ENCODE results near the gene MAN1C1. TPM values are rescaled to one million over a fixed set of nuclear protein-coding genes. Genes with fewer than 3 reads are reported as not detected.
"Not testable (repeated sequence)": the region's sequence is repeated elsewhere in the genome, so short reads cannot be mapped to it uniquely, and the experiment has no call there.

The MAN1C1 gene
- total RNA-seq, 1 donor from 2014 or later, result 5.0 TPM

DNA sequence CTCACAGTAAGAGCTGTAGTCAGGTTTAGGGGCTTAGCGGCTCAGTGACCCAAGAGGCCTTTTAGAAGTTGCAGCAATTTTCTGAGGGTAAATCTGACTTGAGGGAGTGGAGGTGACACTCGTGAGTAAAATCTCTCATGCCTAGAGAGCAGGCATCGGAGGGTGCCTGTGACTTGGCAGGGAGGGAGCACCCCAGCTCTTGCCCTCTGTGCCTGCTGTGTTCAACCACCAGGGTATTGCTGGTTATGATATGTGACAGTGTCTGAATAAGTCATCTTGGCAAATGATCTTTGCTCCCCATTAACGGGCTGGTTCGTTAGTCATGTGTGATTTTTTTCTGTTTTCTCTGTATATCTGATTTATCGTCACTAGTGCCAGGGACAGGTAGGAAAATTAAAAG, 5.9 kb downstream of the MAN1C1 start:
- H3K27me3 Mint-ChIP-seq (ENCODE audit: low read depth), result peaks cover 89% of the 10 kb centered on the region
- intact Hi-C loops (cut with micrococcal nuclease), result loop anchor here (5.0 kb wide), 1 partner anchor 75 kb away; no protein-coding TSS in a partner anchor
- no peak overlapping the region for H3K4me3 Mint-ChIP-seq (ENCODE audit: low read depth)
- H3K27ac Mint-ChIP-seq, result no peak overlapping the region
- peaks cover 62% of the 10 kb centered on the region for H3K4me1 Mint-ChIP-seq (ENCODE audit: low read depth)
- no peak for DNase-seq (ENCODE audit: low spot score)
- no peaks in the 10 kb centered on the region for H3K36me3 Mint-ChIP-seq (ENCODE audit: low read depth)
- peaks cover 9% of the 10 kb centered on the region for H3K9me3 Mint-ChIP-seq

DNA sequence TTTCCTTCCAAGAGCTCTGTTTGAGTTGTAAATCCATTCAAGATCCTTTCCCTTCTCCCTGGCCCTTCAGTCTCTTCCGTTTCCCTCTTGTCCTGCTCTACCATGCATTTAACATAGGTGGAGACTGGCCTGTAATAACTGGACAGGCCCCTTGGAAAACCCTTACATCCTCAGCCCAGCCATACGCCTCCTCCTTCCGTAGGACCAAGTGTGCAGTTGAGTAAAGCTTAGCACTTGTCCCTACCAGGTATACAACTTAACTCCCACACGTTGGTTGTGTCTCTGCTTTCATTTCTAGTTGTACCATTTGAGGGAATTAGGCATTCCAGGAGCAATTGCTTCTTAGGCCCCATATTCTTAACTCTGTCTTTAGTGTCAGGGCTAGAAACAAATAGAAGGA, 6.4 kb downstream of the MAN1C1 start:
- H3K27ac Mint-ChIP-seq, result no peak overlapping the region
- peaks cover 90% of the 10 kb centered on the region for H3K27me3 Mint-ChIP-seq (ENCODE audit: low read depth)
- no peak overlapping the region for H3K4me3 Mint-ChIP-seq (ENCODE audit: low read depth)
- DNase-seq (ENCODE audit: low spot score), result no peak
- H3K36me3 Mint-ChIP-seq (ENCODE audit: low read depth), result no peaks in the 10 kb centered on the region
- intact Hi-C loops (cut with micrococcal nuclease), result loop anchor here (1.0 to 5.0 kb wide), 2 partner anchors 9 to 74 kb away; no protein-coding TSS in a partner anchor
- H3K9me3 Mint-ChIP-seq, result peaks cover 9% of the 10 kb centered on the region
- H3K4me1 Mint-ChIP-seq (ENCODE audit: low read depth), result peaks cover 62% of the 10 kb centered on the region

DNA sequence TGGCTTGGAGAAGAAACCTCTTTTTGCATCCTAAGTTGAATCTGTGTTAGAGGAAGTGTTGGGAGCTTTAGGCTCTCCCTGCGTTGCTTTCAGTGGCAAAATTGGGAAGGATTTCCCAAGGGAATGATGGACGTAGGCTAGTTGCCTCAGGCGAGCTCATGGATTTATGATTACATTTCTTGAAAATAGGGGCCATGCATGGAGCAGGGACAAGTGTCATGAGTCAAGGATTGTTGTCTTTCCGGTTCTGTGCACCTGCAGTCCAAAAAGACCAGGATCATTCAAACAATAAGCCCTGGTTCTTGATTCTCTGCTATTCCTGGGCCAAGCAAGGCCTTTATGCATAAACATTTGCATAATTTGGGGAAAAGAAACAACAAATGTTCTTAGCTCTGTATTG, 7.1 kb downstream of the MAN1C1 start:
- Mint-ChIP-seq H3K27me3 (ENCODE audit: low read depth) (peaks cover 86% of the 10 kb centered on the region), H3K9me3 (peaks cover 11% of the 10 kb centered on the region), H3K36me3 (ENCODE audit: low read depth) (no peaks in the 10 kb centered on the region), H3K4me3 (ENCODE audit: low read depth) (no peak overlapping the region), H3K4me1 (ENCODE audit: low read depth) (peaks cover 57% of the 10 kb centered on the region), H3K27ac (no peak overlapping the region)
- DNase-seq (ENCODE audit: low spot score), result no peak
- intact Hi-C loops (cut with micrococcal nuclease), result loop anchor here (1.0 to 5.0 kb wide), 2 partner anchors 9 to 74 kb away; no protein-coding TSS in a partner anchor

DNA sequence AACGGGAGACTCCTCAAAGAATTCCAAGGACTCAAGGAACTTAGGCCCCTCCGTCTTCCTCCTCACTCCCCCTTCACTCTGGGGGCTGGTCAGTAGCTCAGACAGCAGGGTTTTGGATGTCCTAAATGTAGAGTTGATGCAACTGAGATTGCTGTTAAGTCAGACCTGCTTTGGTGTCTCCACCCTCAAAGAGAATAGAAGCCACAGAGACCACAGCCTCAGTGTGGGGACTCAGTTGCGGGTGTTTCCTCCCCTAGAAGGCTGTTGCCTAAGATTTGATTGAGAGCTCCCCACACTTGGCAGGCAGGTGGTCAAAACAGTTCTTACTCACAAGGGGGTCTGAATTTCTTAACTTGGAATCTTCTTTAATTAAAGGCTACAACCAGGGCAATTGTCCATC, 7.6 kb downstream of the MAN1C1 start:
- peaks cover 15% of the 10 kb centered on the region for H3K9me3 Mint-ChIP-seq
- peaks cover 58% of the 10 kb centered on the region for H3K4me1 Mint-ChIP-seq (ENCODE audit: low read depth)
- no peak overlapping the region for H3K27ac Mint-ChIP-seq
- no peaks in the 10 kb centered on the region for H3K36me3 Mint-ChIP-seq (ENCODE audit: low read depth)
- H3K27me3 Mint-ChIP-seq (ENCODE audit: low read depth), result peaks cover 86% of the 10 kb centered on the region
- DNase-seq (ENCODE audit: low spot score), result no peak
- no peak overlapping the region for H3K4me3 Mint-ChIP-seq (ENCODE audit: low read depth)
- intact Hi-C loops (cut with micrococcal nuclease), result loop anchor here (5.0 kb wide), 1 partner anchor 73 kb away; no protein-coding TSS in a partner anchor

DNA sequence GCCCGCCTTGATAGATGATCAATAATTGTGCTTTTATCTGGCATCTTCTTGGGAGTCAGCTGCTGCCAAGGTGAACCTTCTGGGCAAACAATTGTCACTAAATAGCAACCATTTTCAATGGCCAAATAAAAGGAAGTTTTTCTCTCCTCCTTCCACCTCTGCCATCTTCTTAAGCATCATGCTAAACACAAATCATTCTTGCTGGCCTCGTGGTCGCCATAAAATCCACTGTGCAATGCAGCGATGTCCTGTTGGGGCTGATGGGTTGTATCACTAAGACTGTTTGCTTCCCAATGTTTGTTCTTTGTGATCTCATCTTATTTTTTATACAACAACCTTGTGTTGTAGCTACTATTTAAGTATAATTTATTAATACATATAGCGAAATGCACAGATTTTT, 8.0 kb downstream of the MAN1C1 start:
- no peak overlapping the region for H3K4me3 Mint-ChIP-seq (ENCODE audit: low read depth)
- H3K9me3 Mint-ChIP-seq, result peaks cover 15% of the 10 kb centered on the region
- intact Hi-C loops (cut with micrococcal nuclease), result loop anchor here (5.0 kb wide), 1 partner anchor 73 kb away; no protein-coding TSS in a partner anchor
- no peak for DNase-seq (ENCODE audit: low spot score)
- peaks cover 84% of the 10 kb centered on the region for H3K27me3 Mint-ChIP-seq (ENCODE audit: low read depth)
- H3K27ac Mint-ChIP-seq, result no peak overlapping the region
- no peaks in the 10 kb centered on the region for H3K36me3 Mint-ChIP-seq (ENCODE audit: low read depth)
- H3K4me1 Mint-ChIP-seq (ENCODE audit: low read depth), result peaks cover 56% of the 10 kb centered on the region

DNA sequence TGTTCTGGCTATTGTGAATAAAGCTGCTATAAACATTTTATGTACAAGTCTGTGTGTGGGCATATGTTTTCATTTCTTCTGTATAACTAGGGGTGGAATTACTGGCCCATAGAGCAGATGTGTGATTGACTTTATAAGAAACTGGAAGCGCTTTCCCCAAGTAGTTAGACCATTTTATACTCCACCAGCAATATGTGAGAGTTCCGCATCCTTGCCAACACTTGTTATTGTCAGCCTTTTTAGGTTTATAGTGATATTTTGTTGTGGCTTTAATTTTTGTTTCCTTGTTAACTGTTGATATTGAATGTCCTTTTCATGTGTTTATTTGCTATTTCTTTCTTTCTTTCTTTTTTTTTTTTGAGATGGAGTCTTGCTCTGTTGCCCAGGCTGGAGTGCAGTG, 9.4 kb downstream of the MAN1C1 start:
- peaks cover 46% of the 10 kb centered on the region for H3K4me1 Mint-ChIP-seq (ENCODE audit: low read depth)
- DNase-seq (ENCODE audit: low spot score), result no peak
- H3K9me3 Mint-ChIP-seq, result peaks cover 15% of the 10 kb centered on the region
- intact Hi-C loops (cut with micrococcal nuclease), result no loop called here
- no peak overlapping the region for H3K4me3 Mint-ChIP-seq (ENCODE audit: low read depth)
- H3K27ac Mint-ChIP-seq, result no peak overlapping the region
- H3K36me3 Mint-ChIP-seq (ENCODE audit: low read depth), result no peaks in the 10 kb centered on the region
- H3K27me3 Mint-ChIP-seq (ENCODE audit: low read depth), result peaks cover 73% of the 10 kb centered on the region

DNA sequence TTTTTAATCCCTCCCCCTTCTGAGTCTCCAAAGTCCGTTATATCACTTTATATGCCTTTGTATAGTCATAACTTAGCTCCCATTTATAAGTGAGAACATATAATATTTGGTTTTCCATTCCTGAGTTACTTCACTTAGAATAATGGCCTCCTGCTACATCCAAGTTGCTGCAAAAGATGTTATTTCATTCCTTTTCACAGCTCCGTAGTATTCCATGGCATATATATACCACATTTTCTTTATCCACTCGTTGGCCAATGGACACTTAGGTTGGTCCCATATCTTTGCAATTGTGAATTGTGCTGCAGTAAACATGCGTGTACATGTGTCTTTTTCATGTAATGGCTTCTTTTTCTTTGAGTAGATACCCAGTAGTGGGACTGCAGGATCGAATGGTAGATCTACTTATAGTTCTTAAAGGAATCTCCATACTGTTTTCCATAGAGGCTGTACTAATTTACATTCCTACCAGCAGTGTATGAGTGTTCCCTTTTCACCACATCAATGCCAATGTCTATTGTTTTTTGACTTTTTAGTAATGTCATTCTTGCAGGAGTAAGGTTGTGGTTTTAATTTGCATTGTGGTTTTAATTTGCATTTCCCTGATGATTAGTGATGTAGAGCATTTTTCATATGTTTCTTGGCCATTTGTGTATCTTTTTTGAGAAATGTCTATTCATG, 12.3 kb downstream of the MAN1C1 start:
- no peak overlapping the region for H3K4me3 Mint-ChIP-seq (ENCODE audit: low read depth)

DNA sequence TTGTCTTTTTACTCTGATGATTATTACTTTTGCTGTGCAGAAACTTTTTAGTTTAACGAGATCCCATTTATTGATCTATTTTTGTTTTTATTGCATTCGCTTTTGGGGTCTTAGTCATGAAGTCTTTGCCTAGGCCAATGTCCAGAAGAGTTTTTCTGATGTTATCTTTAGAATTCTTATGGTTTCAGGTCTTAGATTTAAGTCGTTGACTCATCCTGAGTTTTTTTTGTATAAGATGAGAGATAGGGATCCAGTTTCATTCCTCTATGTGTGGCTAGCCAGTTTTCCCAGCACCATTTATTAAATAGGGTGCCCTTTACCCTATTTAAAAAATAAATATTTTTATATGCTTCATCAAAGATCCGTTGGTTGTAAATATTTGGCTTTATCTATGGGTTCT, 13.2 kb downstream of the MAN1C1 start:
- H3K4me3 Mint-ChIP-seq (ENCODE audit: low read depth), result no peak overlapping the region
- peaks cover 32% of the 10 kb centered on the region for H3K4me1 Mint-ChIP-seq (ENCODE audit: low read depth)
- H3K27me3 Mint-ChIP-seq (ENCODE audit: low read depth), result peaks cover 66% of the 10 kb centered on the region
- intact Hi-C loops (cut with micrococcal nuclease), result no loop called here
- no peak overlapping the region for H3K27ac Mint-ChIP-seq
- peaks cover 24% of the 10 kb centered on the region for H3K36me3 Mint-ChIP-seq (ENCODE audit: low read depth)
- no peak for DNase-seq (ENCODE audit: low spot score)
- H3K9me3 Mint-ChIP-seq, result peaks cover 37% of the 10 kb centered on the region

More for the DNA sequence above, 12.3 kb downstream of the MAN1C1 start:
- intact Hi-C loops (cut with micrococcal nuclease), result no loop called here
- Mint-ChIP-seq H3K36me3 (ENCODE audit: low read depth) (peaks cover 20% of the 10 kb centered on the region), H3K27ac (no peak overlapping the region), H3K4me1 (ENCODE audit: low read depth) (peaks cover 41% of the 10 kb centered on the region), H3K27me3 (ENCODE audit: low read depth) (peaks cover 68% of the 10 kb centered on the region), H3K9me3 (peaks cover 33% of the 10 kb centered on the region)
- DNase-seq (ENCODE audit: low spot score), result no peak

DNA sequence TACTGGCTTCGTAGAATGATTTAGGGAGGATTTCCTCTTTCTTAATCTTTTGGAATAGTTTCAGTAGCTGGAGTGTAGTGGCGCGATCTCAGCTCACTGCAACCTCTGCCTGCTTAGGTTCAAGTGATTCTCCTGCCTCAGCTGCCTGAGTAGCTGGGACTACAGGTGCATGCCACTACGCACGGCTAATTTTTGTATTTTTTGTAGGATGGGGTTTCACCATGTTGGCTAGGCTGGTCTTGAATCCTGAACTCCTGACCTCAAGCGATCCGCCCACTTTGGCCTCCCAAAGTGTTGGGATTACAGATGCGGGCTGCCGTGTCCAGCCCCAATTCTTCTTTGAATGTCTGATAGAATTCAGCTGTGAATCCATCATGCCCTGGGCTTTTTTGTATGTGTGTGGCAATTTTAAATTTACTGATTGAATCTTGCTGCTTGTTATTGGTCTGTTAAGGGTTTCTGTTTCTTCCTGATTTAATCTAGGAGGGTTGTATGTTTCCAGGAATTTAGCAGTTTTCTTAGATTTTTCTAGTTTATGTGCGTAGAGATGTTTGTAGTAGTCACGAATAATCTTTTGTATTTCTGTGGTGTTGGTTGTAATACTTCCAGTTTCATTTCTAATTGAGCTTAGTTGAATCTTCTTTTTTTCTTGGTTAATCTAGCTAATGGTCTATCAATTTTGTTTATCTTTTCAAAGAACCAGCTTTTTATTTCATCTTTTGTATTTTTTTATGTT, 15.3 kb downstream of the MAN1C1 start:
- peak overlapping the region; percentile 67 for H3K27ac Mint-ChIP-seq
- H3K9me3 Mint-ChIP-seq, result peaks cover 44% of the 10 kb centered on the region
- H3K4me3 Mint-ChIP-seq (ENCODE audit: low read depth), result peak overlapping the region; percentile 50
- intact Hi-C loops (cut with micrococcal nuclease), result loop anchor here (1.0 kb wide), 1 partner anchor 9 kb away; no protein-coding TSS in a partner anchor
- no peak for DNase-seq (ENCODE audit: low spot score)
- H3K4me1 Mint-ChIP-seq (ENCODE audit: low read depth), result peaks cover 32% of the 10 kb centered on the region
- H3K27me3 Mint-ChIP-seq (ENCODE audit: low read depth), result peaks cover 54% of the 10 kb centered on the region
- peaks cover 37% of the 10 kb centered on the region for H3K36me3 Mint-ChIP-seq (ENCODE audit: low read depth)

DNA sequence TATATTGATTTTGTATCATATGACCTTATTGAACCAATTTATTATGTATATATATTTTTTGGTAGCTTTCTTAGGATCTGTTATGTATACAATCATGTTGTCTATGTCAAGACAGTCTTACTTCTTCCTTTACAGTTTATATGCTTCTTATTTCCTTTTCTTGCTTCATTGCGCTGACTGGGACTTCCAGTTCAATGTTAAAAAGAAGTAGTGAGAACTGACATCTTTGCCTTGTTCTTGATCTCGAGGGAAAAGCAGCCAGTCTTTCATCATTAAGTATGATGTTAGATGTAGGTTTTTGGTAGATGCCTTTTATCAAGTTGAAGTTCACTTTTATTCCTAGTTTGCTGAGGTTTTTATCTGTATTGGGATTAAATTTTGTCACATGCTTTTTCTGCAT, 17.5 kb downstream of the MAN1C1 start:
- Mint-ChIP-seq H3K27ac (no peak overlapping the region), H3K4me1 (ENCODE audit: low read depth) (peaks cover 29% of the 10 kb centered on the region), H3K4me3 (ENCODE audit: low read depth) (no peak overlapping the region), H3K9me3 (peaks cover 59% of the 10 kb centered on the region), H3K36me3 (ENCODE audit: low read depth) (peaks cover 48% of the 10 kb centered on the region), H3K27me3 (ENCODE audit: low read depth) (peaks cover 56% of the 10 kb centered on the region)
- intact Hi-C loops (cut with micrococcal nuclease), result no loop called here
- DNase-seq (ENCODE audit: low spot score), result no peak

DNA sequence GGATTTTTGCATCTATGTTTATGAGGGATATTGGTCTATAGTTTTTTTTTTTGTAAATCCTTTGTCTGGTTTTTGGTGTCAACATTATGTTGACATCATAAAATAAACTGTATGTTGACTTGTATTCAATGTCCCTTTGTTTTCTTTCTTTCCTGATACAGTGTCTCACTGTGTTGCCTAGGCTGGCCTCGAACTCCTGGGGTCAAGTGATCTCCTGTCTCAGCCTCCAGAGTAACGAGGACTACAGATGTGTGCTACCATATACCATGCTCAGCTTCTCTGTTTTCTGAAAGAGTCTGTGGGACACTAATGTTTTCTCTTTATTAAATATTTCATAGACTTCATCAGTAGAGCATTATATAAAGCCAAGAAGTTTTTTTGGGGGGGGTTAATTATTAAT, 18.3 kb downstream of the MAN1C1 start:
- peaks cover 22% of the 10 kb centered on the region for H3K4me1 Mint-ChIP-seq (ENCODE audit: low read depth)
- no peak overlapping the region for H3K27ac Mint-ChIP-seq
- peaks cover 52% of the 10 kb centered on the region for H3K36me3 Mint-ChIP-seq (ENCODE audit: low read depth)

DNA sequence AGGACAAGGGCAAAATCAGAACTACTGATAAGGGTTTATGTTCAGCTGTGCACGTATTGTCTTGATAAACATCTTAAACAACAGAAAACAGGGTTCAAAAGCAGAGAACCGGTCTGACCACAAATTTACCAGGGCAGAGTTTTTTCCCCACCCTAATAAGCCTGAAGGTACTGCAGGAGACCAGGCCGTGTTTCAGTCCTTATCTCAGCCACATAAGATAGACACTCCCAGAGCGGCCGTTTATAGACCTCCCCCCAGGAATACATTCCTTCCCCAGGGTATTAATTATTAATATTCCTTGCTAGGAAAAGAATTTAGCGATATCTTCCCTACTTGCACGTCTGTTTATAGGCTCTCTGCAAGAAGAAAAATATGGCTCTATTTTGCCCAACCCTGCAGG, 19.6 kb downstream of the MAN1C1 start:
- H3K4me3 Mint-ChIP-seq (ENCODE audit: low read depth); H3K27ac Mint-ChIP-seq; DNase-seq (ENCODE audit: low spot score); intact Hi-C loops (cut with micrococcal nuclease): not testable (repeated sequence)
- Mint-ChIP-seq H3K27me3 (ENCODE audit: low read depth) (peaks cover 69% of the 10 kb centered on the region), H3K9me3 (peaks cover 76% of the 10 kb centered on the region), H3K36me3 (ENCODE audit: low read depth) (peaks cover 53% of the 10 kb centered on the region), H3K4me1 (ENCODE audit: low read depth) (peaks cover 23% of the 10 kb centered on the region)

More for the DNA sequence above, 18.3 kb downstream of the MAN1C1 start:
- Mint-ChIP-seq H3K4me3 (ENCODE audit: low read depth) (no peak overlapping the region), H3K27me3 (ENCODE audit: low read depth) (peaks cover 57% of the 10 kb centered on the region), H3K9me3 (peaks cover 67% of the 10 kb centered on the region)
- no peak for DNase-seq (ENCODE audit: low spot score)
- intact Hi-C loops (cut with micrococcal nuclease), result no loop called here
